Hematopoietic multipotent progenitor cell treated with erythropoietin and hydrocortisone succinate and interleukin-3 and kit ligand, for 15 days (in vitro differentiated cells): ENCODE results near the gene SGSM1.

Experiments used
- DNase-seq: peaks from one replicate; pipeline ENCODE4 v3.0.0-alpha.2; 2015; ENCODE audit warnings: low spot score

Gene SGSM1

DNA sequence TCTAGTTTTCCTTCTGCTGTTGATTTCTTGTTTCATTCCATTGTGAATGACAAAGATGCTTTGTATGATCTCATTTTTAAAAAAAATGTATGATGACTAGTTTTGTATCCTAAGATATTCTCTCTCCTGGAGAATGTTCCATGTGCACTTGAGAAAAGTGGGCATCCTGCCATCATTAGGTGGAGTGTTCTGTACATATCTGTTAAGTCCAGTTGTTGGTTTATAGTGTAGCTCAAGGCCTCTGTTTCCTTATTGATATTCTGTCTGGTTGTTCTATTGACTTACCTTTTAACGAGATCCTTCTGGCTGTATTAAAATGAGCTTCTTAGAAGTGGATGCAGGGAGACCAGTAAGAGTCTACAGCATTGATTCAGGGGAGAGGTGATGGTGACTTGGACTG, 35.2 kb downstream of the SGSM1 start:
- no peak for DNase-seq

- no peak for DNase-seq
Measured at GRCh38 chr22:24843048-24843447, 37.0 kb downstream of the SGSM1 start.

- no peak for DNase-seq
Measured at GRCh38 chr22:24845041-24845898, 39.3 kb downstream of the SGSM1 start.

GRCh38 chr22:24847490-24847889, 41.5 kb downstream of the SGSM1 start:
- DNase-seq = no peak

DNA sequence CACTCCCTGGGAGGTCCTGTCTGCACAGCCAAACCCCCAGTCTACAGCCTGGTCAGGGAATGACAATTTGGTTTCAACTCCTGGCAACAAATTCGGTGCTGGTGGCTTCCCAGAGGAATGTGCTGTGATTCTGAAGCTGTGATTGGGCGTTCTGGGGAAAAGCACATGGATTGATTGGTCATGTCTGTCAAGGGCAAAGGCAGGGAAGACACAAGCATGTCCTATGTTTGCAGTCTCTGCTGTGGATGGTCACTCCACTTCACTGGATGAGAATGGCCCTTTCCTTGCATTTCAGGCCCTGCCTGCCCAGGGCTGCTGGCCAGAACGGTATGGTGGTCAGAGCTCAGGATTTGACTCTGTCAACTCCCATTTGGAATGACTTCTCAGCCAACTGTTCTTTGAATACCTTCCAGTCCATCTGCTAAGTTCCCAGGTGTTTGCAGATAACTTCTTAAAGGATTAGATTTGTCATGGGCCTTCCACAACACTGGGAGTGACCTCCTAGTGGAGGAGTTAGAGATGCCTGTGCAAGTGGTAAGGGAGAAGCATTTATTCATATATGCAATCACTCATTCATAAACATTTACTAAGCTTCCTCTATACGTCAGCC, 42.7 kb downstream of the SGSM1 start:
- no peak for DNase-seq

- no peak for DNase-seq
Measured at GRCh38 chr22:24855794-24856193, 49.8 kb downstream of the SGSM1 start.

DNA sequence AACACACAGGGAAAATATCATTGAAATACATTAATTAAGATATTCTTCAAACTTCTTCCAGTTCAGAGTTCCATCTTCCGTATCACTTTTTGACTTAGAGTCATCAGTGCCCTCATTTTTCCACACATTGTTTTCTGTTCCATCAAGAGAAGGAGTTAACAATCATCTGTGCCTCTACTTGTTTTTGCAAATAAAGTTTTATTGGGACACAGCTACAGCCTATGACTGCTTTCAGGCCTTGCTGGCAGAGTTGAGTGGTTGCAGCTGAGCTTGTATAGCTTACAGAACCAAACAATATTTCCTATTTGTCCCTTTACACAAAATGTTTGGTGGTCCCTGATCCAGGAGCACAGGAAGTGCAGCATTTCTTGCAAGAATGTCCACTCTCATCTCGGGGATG, 51.6 kb downstream of the SGSM1 start:
- no peak for DNase-seq

GRCh38 chr22:24859587-24859986, 53.6 kb downstream of the SGSM1 start:
- no peak for DNase-seq

GRCh38 chr22:24865508-24865907, 59.5 kb downstream of the SGSM1 start:
- no peak for DNase-seq

DNA sequence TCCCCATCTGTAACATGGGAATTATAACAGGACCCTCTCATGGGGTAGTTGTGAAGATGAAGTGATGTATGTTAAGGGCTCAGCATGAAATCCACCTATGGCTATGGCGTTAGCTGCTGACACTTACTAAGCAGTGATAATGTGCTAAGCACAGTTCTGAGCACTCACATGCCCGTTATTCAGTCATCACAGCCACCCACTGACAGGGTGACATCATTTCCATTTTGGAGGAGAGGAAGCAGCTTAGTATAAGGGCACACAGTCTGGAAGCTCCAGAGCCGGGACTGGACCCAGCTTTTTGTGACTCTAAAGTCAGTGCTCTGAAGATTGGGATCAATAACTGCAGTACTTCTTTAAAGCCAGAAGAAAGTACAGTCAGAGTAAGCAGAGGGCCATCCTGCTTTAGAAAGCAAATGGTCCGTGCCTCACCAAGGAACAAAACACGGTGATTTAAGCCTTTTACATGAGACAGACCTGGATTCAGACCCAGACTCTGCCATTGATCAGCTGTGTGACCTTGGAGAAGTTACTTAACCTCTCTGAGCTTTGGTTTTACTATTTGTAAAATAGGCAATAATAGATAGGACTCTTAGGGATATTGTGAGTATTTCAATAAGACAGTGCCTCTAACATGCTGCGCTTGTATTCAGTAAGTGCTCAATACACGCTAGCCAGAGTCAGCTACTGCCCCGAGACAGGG, 61.5 kb downstream of the SGSM1 start:
- no peak for DNase-seq

DNA sequence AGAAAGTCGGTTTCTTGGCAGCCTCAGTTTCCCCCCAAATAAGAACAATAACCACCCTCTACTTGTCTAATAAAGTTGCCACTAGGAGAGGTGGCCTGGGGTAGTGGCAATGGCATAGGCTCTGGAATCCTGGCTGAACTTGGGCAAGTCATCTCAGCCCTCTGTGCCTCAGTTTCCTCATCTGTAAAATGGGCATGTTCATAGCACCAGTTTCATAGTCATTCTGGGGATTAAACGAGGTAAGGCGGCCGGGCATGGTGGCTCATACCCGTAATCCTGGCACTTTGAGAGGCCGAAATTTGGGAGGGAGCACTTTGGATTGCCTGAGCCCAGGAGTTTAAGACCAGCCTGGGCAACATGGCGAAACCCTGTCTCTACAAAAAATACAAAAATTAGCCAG, 63.0 kb downstream of the SGSM1 start:
- DNase-seq = no peak

DNA sequence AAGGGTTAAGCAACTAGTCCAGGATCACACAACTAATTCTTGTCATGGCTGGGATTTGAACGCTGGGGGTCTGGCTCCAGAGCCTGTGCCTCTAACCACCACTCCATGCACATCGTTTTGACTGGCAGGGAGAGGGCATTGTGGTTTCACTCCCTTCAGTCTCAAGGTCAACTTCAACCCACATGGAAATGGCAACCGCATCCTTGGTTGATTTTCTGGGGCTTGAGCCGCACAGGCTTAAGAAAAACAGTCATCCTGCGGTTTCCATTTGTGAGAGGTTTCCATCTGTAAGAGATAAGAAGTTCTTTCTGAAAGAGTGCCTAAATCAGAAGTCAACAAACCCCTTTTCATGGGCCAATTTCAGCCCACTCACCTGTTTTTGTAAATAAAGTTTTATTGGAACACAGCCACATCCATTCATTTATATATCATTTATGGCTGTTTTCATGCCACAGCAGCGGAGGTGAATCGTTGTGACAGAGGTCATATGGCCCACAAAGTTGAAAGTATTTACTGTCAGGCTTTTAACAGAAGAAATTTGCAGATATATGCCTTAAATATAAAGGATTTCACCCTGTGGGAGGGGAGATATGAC, 65.7 kb downstream of the SGSM1 start:
- DNase-seq = no peak

- no peak for DNase-seq
Measured at GRCh38 chr22:24873226-24873625, 67.2 kb downstream of the SGSM1 start.

DNA sequence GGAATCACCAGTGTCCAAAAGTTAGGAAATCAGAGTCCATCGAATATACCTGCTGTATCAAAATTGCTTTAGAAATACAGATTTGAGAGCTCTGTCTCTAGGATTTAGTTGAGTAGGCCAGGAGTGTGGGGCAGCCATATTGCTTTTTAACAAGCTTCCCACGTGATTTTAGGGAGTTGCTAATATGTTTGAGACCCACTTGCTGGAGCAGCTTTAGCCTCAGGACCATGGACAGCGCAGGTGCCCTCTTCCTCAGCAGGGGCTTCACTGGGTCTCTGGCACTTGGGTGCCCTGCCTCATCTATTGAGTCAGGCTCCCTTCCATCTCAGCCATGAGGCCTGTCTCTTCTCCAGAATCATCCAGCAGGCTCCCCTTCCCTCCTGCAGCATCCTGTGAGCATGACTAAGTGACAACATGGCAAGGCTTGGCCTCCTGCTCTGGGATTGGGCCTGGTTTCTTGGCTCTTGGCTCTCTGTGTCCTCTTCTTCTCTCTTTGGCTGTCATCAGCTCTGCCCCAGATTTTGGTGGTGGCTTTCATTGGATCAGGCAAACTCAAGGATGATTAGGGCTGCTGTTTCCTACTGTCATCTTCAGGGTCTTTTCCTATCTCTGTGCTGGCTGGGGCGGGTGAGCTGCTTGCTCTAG, 70.0 kb downstream of the SGSM1 start:
- DNase-seq = no peak

GRCh38 chr22:24876700-24877099, 70.7 kb downstream of the SGSM1 start:
- no peak for DNase-seq

DNA sequence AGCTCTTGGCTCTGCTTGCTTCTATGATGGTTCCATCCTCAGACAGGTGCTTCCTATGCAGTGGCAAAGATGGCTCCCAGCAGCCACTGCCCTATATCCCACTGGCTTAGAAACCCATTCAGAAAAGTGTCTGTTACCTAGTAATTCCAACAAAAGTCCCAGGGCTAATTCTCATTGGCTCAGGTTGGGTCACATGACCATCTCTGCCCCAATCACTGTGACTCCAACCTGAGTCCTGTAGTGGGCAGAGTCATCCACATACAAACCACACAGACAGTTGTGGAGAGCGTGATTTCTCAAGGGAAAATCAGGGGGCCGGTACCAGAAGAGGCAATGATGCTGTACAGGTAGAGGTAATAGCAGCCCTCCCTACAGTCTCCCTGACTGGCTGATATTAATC, 73.0 kb downstream of the SGSM1 start:
- no peak for DNase-seq

DNA sequence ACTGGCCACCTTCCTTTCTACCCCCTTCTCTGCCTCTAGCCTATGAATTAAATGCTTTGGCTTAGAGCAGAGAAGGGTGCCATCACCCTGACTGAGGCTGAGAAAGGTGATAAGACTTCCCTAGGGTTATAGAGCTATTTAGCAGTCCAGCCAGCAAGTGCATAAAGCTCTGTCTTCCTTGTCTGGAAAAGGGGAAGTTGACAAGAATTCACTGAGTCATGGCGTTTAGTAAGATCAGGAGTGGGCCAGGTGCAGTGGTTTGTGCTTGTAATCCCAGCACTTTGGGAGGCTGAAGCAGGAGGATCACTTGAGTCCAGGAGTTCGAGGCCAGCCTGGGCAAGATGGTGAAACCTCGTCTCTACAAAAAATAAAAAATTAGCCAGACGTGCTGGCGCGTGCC, 77.4 kb downstream of the SGSM1 start:
- DNase-seq = no peak

DNA sequence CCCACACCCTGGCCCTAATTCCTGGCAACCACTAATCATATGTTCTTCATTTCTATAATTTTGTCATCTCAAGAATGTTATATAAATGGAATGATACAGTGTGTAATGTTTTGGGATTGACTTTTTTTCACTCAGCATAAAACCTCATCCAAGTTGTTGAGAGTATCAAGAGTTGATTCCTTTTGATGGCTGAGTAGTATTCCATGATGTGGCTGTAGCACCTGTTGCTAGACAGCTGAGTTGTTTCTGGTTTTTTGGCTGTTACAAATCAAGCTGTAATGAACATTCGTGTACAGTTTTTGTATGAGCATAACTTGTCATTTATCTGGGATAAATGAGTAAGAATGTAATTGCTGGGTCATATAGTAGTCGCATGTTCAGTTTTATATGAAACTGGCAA, 81.2 kb downstream of the SGSM1 start:
- DNase-seq = no peak

- no peak for DNase-seq
Measured at GRCh38 chr22:24893341-24894070, 87.5 kb downstream of the SGSM1 start.

DNA sequence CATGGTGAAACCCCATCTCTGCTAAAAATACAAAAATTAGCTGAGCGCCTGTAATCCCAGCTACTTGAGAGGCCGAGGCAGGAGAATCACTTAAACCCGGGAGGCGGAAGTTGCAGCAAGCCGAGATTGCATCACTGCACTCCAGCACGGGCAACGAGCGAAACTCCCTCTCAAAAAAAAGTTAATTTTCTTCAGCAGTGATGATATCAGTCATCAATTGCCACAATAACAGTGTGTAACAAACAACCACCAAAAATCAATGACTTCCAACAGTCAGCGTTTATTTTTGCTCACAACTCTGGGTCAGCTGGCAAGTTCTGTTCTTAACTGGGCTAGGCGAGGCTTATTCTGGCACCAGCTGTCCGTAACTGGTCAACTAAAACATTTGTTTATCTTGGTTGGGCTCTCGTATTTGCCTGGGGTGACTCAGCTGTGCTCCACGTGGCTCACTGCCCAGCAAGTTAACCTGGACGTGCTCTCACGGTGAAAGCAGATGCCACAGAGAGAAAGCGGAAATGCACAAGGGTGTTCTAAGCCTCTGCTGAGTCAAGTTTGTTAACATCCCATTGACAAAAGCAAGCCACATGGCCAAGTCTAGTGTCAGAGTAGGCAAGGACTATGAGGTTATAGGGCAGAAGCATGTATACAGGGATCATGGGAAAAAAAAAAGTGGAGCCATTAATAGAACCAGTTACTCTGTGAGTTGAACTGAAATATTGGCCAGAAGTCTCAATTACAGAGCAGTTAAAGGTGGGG, 88.4 kb downstream of the SGSM1 start:
- DNase-seq = no peak

GRCh38 chr22:24894998-24895397, 89.0 kb downstream of the SGSM1 start:
- DNase-seq = no peak
